ENCODE measurements around the gene YBEY.
A peak's percentile ranks its signal among the peaks of the same experiment; 100 is the strongest.

Gene YBEY

GRCh38 chr21:46328151-46328550 lies 42.0 kb downstream of the YBEY start:
- no peak for DNase-seq (ENCODE audit: low read depth)

- DNase-seq (ENCODE audit: low read depth) = peak; percentile 40
Measured at GRCh38 chr21:46329796-46330195, 43.7 kb downstream of the YBEY start.

GRCh38 chr21:46334351-46335140 lies 48.4 kb downstream of the YBEY start:
- DNase-seq (ENCODE audit: low read depth) = no peak

GRCh38 chr21:46336603-46337002 lies 50.5 kb downstream of the YBEY start:
- DNase-seq (ENCODE audit: low read depth) = no peak

GRCh38 chr21:46340998-46341397 lies 54.9 kb downstream of the YBEY start:
- DNase-seq (ENCODE audit: low read depth) = no peak

GRCh38 chr21:46344219-46344915 lies 58.2 kb downstream of the YBEY start:
- no peak for DNase-seq (ENCODE audit: low read depth)

- no peak for DNase-seq (ENCODE audit: low read depth)
Measured at GRCh38 chr21:46345861-46346260, 59.7 kb downstream of the YBEY start.

GRCh38 chr21:46346296-46347202 lies 60.4 kb downstream of the YBEY start:
- no peak for DNase-seq (ENCODE audit: low read depth)

- DNase-seq (ENCODE audit: low read depth) = no peak
Measured at GRCh38 chr21:46347203-46347550, 61.0 kb downstream of the YBEY start.
